DOHH2 (cell line): ENCODE data around the gene EML4.

Experiments used
- H3F3A ChIP-seq: fragments of 200-600 bp; sonication (generic), shearing (Covaris generic); 2 replicates; pipeline ENCODE4 v1.6.0; 2016; ENCODE audit warnings: antibody characterized with exemption, mild to moderate bottlenecking; ENCODE audit not compliant: control insufficient read depth, insufficient read depth
- H3K27ac ChIP-seq: fragments of 200-600 bp; sonication (generic); 2 replicates; pipeline ENCODE4 v1.5.1; 2014; ENCODE audit warnings: low read depth, mild to moderate bottlenecking, low read length, moderate library complexity
- H3K27me3 ChIP-seq: fragments of 200-600 bp; sonication (generic); 2 replicates; pipeline ENCODE4 v1.6.1; 2014; ENCODE audit warnings: mild to moderate bottlenecking, low read length, mixed read lengths; ENCODE audit not compliant: control insufficient read depth
- H3K36me3 ChIP-seq: fragments of 200-600 bp; sonication (generic); 2 replicates; pipeline ENCODE4 v1.6.1; 2014; ENCODE audit warnings: mild to moderate bottlenecking, low read length, moderate library complexity, mixed read lengths; ENCODE audit not compliant: control insufficient read depth
- H3K4me1 ChIP-seq: fragments of 200-600 bp; sonication (generic); 2 replicates; pipeline ENCODE4 v1.6.1; 2014; ENCODE audit warnings: mild to moderate bottlenecking, low read length, mixed read lengths; ENCODE audit not compliant: control insufficient read depth
- H3K4me2 ChIP-seq: fragments of 200-600 bp; sonication (generic); 2 replicates; pipeline ENCODE4 v1.6.0; 2014; ENCODE audit warnings: mild to moderate bottlenecking, low read length, moderate library complexity
- H3K4me3 ChIP-seq: fragments of 200-600 bp; sonication (generic); 2 replicates; pipeline ENCODE4 v1.5.1; 2014; ENCODE audit warnings: mild to moderate bottlenecking, low read length, mixed read lengths
- H3K79me2 ChIP-seq: fragments of 200-600 bp; sonication (generic); 2 replicates; pipeline ENCODE4 v1.6.1; 2014; ENCODE audit warnings: mild to moderate bottlenecking, low read length, mixed read lengths; ENCODE audit not compliant: control insufficient read depth
- H3K9me2 ChIP-seq: fragments of 200-600 bp; sonication (generic); replicated peaks from 2 replicates; pipeline ENCODE4 v1.6.1; 2014; ENCODE audit warnings: mild to moderate bottlenecking, low read length, mixed read lengths; ENCODE audit not compliant: control insufficient read depth
- H3K9me3 ChIP-seq: fragments of 200-600 bp; sonication (generic); 2 replicates; pipeline ENCODE4 v1.6.1; 2014; ENCODE audit warnings: antibody characterized with exemption, low read length, mixed read lengths; ENCODE audit not compliant: control insufficient read depth, insufficient read depth
- H4K20me1 ChIP-seq: fragments of 200-600 bp; sonication (generic); 2 replicates; pipeline ENCODE4 v1.6.0; 2014; ENCODE audit warnings: low read depth, mild to moderate bottlenecking, antibody characterized with exemption, low read length, moderate library complexity; ENCODE audit not compliant: control insufficient read depth, insufficient read depth
- EZH2phosphoT487 ChIP-seq: fragments of 200-600 bp; sonication (generic); IDR thresholded peaks from 2 replicates; pipeline ENCODE4 v1.6.1; 2017; ENCODE audit warnings: borderline replicate concordance, mild to moderate bottlenecking, antibody characterized with exemption, low read length, moderate library complexity, mixed read lengths
- TF ChIP-seq, protein P1 (sequence below): fragments of 200-600 bp; sonication (generic); IDR thresholded peaks from one replicate; pipeline ENCODE4 v1.5.1; 2014; ENCODE audit warnings: antibody characterized with exemption, mild to moderate bottlenecking, low read depth, low read length; ENCODE audit not compliant: poor library complexity, severe bottlenecking

The EML4 gene

DNA sequence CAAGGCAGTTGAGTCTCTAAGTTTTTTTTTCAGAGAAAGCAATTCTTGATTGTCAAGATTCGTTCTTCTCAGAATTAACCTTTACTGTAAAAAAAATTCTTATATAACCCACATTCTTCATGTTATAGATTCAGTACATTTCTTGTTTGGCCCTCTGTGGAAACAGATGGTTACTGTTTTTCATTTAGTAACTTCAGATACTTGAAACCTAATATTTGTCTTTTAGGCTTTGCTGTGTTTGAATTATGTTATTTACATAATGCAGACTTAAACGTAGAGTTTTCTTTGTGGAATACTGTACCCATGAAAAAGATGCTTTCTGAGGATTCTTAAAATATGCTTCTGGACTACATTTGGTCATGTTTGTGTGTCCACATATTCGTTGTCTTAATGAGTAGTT lies 48.2 kb downstream of the EML4 start:
- no peaks in the 10 kb centered on the region for H3K4me1 ChIP-seq
- no peak overlapping the region for H3K4me2 ChIP-seq
- H3K27ac ChIP-seq: no peak overlapping the region
- peaks cover 7% of the 10 kb centered on the region; the same call in 1 of the 2 replicates for H3K79me2 ChIP-seq
- no peaks in the 10 kb centered on the region for H4K20me1 ChIP-seq
- no peak overlapping the region for H3K4me3 ChIP-seq
- H3F3A ChIP-seq: no peaks in the 10 kb centered on the region
- H3K36me3 ChIP-seq: no peaks in the 10 kb centered on the region
- H3K9me3 ChIP-seq: no peaks in the 10 kb centered on the region
- H3K27me3 ChIP-seq: no peaks in the 10 kb centered on the region
- no peak for TF ChIP-seq EZH2phosphoT487
- TF ChIP-seq, protein P1, sequence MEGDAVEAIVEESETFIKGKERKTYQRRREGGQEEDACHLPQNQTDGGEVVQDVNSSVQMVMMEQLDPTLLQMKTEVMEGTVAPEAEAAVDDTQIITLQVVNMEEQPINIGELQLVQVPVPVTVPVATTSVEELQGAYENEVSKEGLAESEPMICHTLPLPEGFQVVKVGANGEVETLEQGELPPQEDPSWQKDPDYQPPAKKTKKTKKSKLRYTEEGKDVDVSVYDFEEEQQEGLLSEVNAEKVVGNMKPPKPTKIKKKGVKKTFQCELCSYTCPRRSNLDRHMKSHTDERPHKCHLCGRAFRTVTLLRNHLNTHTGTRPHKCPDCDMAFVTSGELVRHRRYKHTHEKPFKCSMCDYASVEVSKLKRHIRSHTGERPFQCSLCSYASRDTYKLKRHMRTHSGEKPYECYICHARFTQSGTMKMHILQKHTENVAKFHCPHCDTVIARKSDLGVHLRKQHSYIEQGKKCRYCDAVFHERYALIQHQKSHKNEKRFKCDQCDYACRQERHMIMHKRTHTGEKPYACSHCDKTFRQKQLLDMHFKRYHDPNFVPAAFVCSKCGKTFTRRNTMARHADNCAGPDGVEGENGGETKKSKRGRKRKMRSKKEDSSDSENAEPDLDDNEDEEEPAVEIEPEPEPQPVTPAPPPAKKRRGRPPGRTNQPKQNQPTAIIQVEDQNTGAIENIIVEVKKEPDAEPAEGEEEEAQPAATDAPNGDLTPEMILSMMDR: no peak
- H3K9me2 ChIP-seq: no peaks in the 10 kb centered on the region

DNA sequence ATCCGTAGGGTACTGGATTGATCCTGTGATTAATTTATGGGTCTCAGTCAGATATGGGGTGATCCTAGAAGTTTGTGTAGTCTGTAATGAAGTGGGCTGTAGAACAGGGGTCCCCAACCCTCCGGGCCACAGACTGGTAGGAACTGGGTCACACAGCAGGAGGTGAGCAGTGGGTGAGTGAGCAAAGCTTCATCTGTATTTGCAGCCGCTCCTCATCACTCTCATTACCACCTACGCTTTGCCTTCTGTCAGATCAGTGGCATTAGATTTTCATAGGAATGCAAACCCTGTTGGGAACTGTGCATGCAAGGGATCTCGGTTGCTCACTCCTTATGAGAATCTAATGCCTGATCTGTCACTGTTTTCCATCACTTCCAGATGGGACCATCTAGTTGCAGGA lies 48.8 kb downstream of the EML4 start:
- TF ChIP-seq, protein P1: no peak
- no peak for TF ChIP-seq EZH2phosphoT487
- Histone ChIP-seq H3K9me2 (no peaks in the 10 kb centered on the region), H3K9me3 (no peaks in the 10 kb centered on the region), H3K4me3 (no peak overlapping the region), H3K4me1 (no peaks in the 10 kb centered on the region), H3K79me2 (peaks cover 2% of the 10 kb centered on the region; the same call in 1 of the 2 replicates), H3K36me3 (no peaks in the 10 kb centered on the region), H3K27ac (no peak overlapping the region), H3K4me2 (no peak overlapping the region), H3K27me3 (no peaks in the 10 kb centered on the region), H4K20me1 (no peaks in the 10 kb centered on the region), H3F3A (no peaks in the 10 kb centered on the region)

DNA sequence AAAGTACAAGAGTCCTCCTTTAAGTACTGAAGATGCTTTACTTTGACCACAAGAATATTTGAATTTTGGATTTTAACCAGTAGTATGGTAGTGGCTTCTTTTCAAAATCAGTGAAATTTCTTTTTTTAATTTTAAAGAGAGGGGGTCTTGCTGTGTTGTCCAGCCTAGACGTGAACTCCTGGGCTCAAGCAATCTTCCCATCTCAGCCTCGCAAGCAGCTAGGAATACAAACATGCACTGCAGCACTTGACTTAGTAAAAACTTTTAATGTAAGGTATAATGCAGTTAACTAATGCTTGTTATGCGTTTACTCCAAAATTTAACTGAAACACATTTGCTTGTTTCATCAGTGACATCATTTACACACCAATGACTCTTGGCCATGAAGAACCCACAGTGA lies 49.6 kb downstream of the EML4 start:
- Histone ChIP-seq H3K4me2 (no peak overlapping the region), H3K36me3 (no peaks in the 10 kb centered on the region), H3K4me3 (no peak overlapping the region), H3K9me2 (no peaks in the 10 kb centered on the region), H3K27ac (no peak overlapping the region), H3K27me3 (no peaks in the 10 kb centered on the region), H3K9me3 (no peaks in the 10 kb centered on the region), H3K79me2 (no peaks in the 10 kb centered on the region), H3F3A (no peaks in the 10 kb centered on the region), H4K20me1 (no peaks in the 10 kb centered on the region), H3K4me1 (no peaks in the 10 kb centered on the region)
- TF ChIP-seq, protein P1: no peak
- TF ChIP-seq EZH2phosphoT487: no peak

DNA sequence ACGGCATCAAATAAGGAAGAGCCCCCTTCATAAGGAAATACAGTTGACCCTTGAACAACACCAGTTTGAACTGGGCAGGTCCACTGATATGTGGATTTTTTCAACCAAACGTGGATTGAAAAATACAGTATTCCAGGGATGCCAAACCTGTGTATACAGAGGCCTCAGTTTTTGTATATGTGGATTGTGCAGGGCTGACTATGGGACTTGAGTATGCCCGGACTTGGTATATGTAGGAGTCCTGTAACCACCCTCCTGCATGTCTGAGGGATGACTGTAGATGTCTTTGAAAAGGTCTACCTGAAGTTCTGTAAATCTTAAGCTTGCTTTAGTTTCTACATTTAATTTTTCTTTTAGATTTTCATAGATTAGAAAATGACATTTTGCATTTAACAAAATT lies 50.0 kb downstream of the EML4 start:
- Histone ChIP-seq H4K20me1 (no peaks in the 10 kb centered on the region), H3K4me3 (no peak overlapping the region), H3K9me3 (no peaks in the 10 kb centered on the region), H3K27me3 (no peaks in the 10 kb centered on the region), H3K4me1 (no peaks in the 10 kb centered on the region), H3K27ac (no peak overlapping the region), H3F3A (no peaks in the 10 kb centered on the region), H3K79me2 (peaks cover 2% of the 10 kb centered on the region; the same call in 1 of the 2 replicates), H3K9me2 (no peaks in the 10 kb centered on the region), H3K4me2 (no peak overlapping the region), H3K36me3 (no peaks in the 10 kb centered on the region)
- TF ChIP-seq, protein P1: no peak
- TF ChIP-seq EZH2phosphoT487: no peak
